ENCODE data around the gene CMSS1. TPM values are rescaled to one million over a fixed set of nuclear protein-coding genes. Genes with fewer than 3 reads are reported as not detected.

CMSS1 gene
- total RNA-seq, 1 experiment from 2014 or later, result 64.1 TPM

DNA sequence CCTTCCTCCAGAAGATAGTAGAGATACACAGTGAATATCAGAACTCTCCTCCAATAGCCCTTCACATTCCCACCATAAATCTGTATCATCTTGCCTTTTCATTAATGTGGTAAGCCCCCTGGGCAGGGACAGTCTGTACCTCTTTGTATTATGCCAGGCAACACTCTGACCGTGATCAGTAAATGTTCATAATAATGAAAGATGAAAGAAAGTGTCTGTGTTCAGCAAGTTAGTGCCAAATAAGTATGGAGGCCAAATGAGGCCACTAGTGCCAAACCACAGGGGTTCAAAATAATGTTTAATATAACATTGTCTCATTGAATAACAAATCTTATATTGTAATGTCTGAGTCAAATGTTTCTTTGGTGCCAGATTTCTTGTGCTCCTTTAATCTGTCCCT lies 104.3 kb downstream of the CMSS1 start:
- H3K4me1 ChIP-seq (ENCODE audit: control insufficient read depth in 1 of 2, insufficient read depth in 2 of 2, low read length in 2 of 2), result peaks cover 0 to 8% of the 10 kb centered on the region in 2 experiments; a peak in 2 of 4 replicates
- ChIA-PET POLR2A (no interaction called here), CTCF (no interaction called here), RAD21 (ENCODE audit: low non-redundant PET in 1 of 2, low total read pairs in 2 of 2, uncharacterized antibody in 2 of 2, unreplicated experiment in 2 of 2) (no interaction called here)
- DNase-seq (ENCODE audit: low read depth, low spot score), result no peak
- no peak for ATAC-seq
- H3K27ac ChIP-seq (ENCODE audit: low read depth, low read length), result no peak overlapping the region
- H3K27me3 ChIP-seq (ENCODE audit: insufficient read depth, low read length), result no peaks in the 10 kb centered on the region
- H3K9ac ChIP-seq (ENCODE audit: low read length), result no peak overlapping the region
- peaks cover 4% of the 10 kb centered on the region; the same call in 1 of the 2 replicates for H3K79me2 ChIP-seq (ENCODE audit: insufficient read depth, low read length)
- TF ChIP-seq, protein P1, sequence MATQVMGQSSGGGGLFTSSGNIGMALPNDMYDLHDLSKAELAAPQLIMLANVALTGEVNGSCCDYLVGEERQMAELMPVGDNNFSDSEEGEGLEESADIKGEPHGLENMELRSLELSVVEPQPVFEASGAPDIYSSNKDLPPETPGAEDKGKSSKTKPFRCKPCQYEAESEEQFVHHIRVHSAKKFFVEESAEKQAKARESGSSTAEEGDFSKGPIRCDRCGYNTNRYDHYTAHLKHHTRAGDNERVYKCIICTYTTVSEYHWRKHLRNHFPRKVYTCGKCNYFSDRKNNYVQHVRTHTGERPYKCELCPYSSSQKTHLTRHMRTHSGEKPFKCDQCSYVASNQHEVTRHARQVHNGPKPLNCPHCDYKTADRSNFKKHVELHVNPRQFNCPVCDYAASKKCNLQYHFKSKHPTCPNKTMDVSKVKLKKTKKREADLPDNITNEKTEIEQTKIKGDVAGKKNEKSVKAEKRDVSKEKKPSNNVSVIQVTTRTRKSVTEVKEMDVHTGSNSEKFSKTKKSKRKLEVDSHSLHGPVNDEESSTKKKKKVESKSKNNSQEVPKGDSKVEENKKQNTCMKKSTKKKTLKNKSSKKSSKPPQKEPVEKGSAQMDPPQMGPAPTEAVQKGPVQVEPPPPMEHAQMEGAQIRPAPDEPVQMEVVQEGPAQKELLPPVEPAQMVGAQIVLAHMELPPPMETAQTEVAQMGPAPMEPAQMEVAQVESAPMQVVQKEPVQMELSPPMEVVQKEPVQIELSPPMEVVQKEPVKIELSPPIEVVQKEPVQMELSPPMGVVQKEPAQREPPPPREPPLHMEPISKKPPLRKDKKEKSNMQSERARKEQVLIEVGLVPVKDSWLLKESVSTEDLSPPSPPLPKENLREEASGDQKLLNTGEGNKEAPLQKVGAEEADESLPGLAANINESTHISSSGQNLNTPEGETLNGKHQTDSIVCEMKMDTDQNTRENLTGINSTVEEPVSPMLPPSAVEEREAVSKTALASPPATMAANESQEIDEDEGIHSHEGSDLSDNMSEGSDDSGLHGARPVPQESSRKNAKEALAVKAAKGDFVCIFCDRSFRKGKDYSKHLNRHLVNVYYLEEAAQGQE (IDR thresholded peaks at IDR 0.05; ENCODE audit: low read depth), result no peak
- TF ChIP-seq, protein P2, sequence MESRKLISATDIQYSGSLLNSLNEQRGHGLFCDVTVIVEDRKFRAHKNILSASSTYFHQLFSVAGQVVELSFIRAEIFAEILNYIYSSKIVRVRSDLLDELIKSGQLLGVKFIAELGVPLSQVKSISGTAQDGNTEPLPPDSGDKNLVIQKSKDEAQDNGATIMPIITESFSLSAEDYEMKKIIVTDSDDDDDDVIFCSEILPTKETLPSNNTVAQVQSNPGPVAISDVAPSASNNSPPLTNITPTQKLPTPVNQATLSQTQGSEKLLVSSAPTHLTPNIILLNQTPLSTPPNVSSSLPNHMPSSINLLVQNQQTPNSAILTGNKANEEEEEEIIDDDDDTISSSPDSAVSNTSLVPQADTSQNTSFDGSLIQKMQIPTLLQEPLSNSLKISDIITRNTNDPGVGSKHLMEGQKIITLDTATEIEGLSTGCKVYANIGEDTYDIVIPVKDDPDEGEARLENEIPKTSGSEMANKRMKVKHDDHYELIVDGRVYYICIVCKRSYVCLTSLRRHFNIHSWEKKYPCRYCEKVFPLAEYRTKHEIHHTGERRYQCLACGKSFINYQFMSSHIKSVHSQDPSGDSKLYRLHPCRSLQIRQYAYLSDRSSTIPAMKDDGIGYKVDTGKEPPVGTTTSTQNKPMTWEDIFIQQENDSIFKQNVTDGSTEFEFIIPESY (IDR thresholded peaks at IDR 0.05; ENCODE audit: extremely low read depth, insufficient replicate concordance, low read length), result no peak
- TF ChIP-seq CBX3 (IDR thresholded peaks at IDR 0.05; ENCODE audit: low read depth) (no peak), FOSL1 (IDR thresholded peaks at IDR 0.05; ENCODE audit: low read depth) (no peak), TCF7L2 (IDR thresholded peaks at IDR 0.05; ENCODE audit: borderline replicate concordance, extremely low read depth, insufficient read depth, insufficient read length) (no peak), JUND (IDR thresholded peaks at IDR 0.05) (no peak)
- no peaks in the 10 kb centered on the region for H3K36me3 ChIP-seq (ENCODE audit: control insufficient read depth in 1 of 2, insufficient read depth in 2 of 2, low read length in 2 of 2)
- H3K9me3 ChIP-seq (ENCODE audit: control insufficient read depth in 1 of 2, insufficient read depth in 1 of 2, low read depth in 1 of 2, low read length in 2 of 2), result no peaks in the 10 kb centered on the region
- intact Hi-C loops (cut with micrococcal nuclease), result no loop called here
- BruUV-seq (replicated peaks), result no TSS peak
- H3K4me3 ChIP-seq (replicated peaks in 1 of 2; ENCODE audit: low read depth in 1 of 2, low read length in 2 of 2), result no peak overlapping the region
- H2AFZ ChIP-seq (ENCODE audit: low read depth, low read length, poor library complexity, severe bottlenecking), result no peak overlapping the region
- no peaks in the 10 kb centered on the region for H4K20me1 ChIP-seq (ENCODE audit: insufficient read depth)
- H3K9me2 ChIP-seq (ENCODE audit: insufficient read depth), result no peaks in the 10 kb centered on the region
- no peak overlapping the region for H3K4me2 ChIP-seq (ENCODE audit: low read length)
